Panc1 (cell line): ENCODE data around the gene PYGO2. TPM values are rescaled to one million over a fixed set of nuclear protein-coding genes. Genes with fewer than 3 reads are reported as not detected.

Experiments used
- ATAC-seq: fragments of 200-7000 bp; cut with Tn5 transposase; 2 replicates; pipeline ENCODE4 v1.9.1; 2020; ENCODE audit warnings: mild to moderate bottlenecking, moderate library complexity
- BruUV-seq: library from RNA; stranded (reverse); fragments of 400-500 nt; replicated peaks from 2 replicates; lab custom pipeline; 2021; lab: Mats Ljungman, UMichigan
- CTCF ChIA-PET: fragments of 300-600 bp; sonication (Branson Sonifier 250); formaldehyde crosslinking; loops from one replicate; lab custom pipeline; 2022; ENCODE audit warnings: antibody characterized with exemption; lab: Charles Lee
- POLR2A ChIA-PET: fragments of 300-600 bp; sonication (Branson Sonifier 250); formaldehyde crosslinking; loops from one replicate; lab custom pipeline; 2022; ENCODE audit warnings: antibody characterized with exemption; lab: Charles Lee
- DNase-seq: peaks from one replicate; pipeline ENCODE4 v3.0.0-alpha.2; 2010; ENCODE audit warnings: low read depth, low spot score
- H3K27ac ChIP-seq: 2 replicates; pipeline ENCODE4 v1.5.1; 2011; ENCODE audit warnings: mild to moderate bottlenecking, low read length, inconsistent platforms
- H3K27me3 ChIP-seq: fragments of 200-500 bp; sonication (Bioruptor generic); 2 replicates; pipeline ENCODE4 v1.6.0; 2014; ENCODE audit warnings: low read length, inconsistent platforms; ENCODE audit not compliant: control insufficient read depth, insufficient read depth
- H3K36me3 ChIP-seq: fragments of 200-500 bp; sonication (Bioruptor generic); 2 replicates; pipeline ENCODE4 v1.5.1; 2014; ENCODE audit warnings: inconsistent platforms, mild to moderate bottlenecking, low read length, moderate library complexity; ENCODE audit not compliant: control insufficient read depth, insufficient read depth
- H3K4me1 ChIP-seq: 2 replicates; pipeline ENCODE4 v1.5.1; 2011; ENCODE audit warnings: inconsistent platforms, mild to moderate bottlenecking, low read length, moderate library complexity; ENCODE audit not compliant: control insufficient read depth, insufficient read depth
- H3K4me3 ChIP-seq, 2 experiments: 2 replicates each; pipeline ENCODE4 v1.5.1; 2011 to 2012; ENCODE audit warnings: low read depth in 2 of 2, low read length in 2 of 2, mild to moderate bottlenecking in 2 of 2, inconsistent platforms in 1 of 2, moderate library complexity in 1 of 2
- H3K9me3 ChIP-seq: fragments of 200-500 bp; sonication (Bioruptor generic); 2 replicates; pipeline ENCODE4 v1.5.1; 2014; ENCODE audit warnings: low read depth, mild to moderate bottlenecking, inconsistent platforms, low read length, moderate library complexity; ENCODE audit not compliant: control insufficient read depth, insufficient read depth
- POLR2AphosphoS5 ChIP-seq: IDR thresholded peaks from 2 replicates; pipeline ENCODE4 v1.6.1; 2012; ENCODE audit warnings: mild to moderate bottlenecking, low read depth, low read length, moderate library complexity
- REST ChIP-seq, 2 experiments: IDR thresholded peaks; 2 replicates each; pipeline ENCODE4 v1.6.1; 2011 to 2012; ENCODE audit warnings: low read depth in 2 of 2, control low read depth in 1 of 2, low read length in 1 of 2, mild to moderate bottlenecking in 1 of 2, moderate library complexity in 1 of 2; ENCODE audit not compliant: insufficient read depth in 1 of 2
- SIN3A ChIP-seq: IDR thresholded peaks from 2 replicates; pipeline ENCODE4 v1.6.1; 2012; ENCODE audit warnings: low read depth, mild to moderate bottlenecking, low read length, moderate library complexity, borderline replicate concordance; ENCODE audit not compliant: insufficient read depth
- TCF7L2 ChIP-seq: IDR thresholded peaks from 2 replicates; pipeline ENCODE4 v1.6.1; 2011; ENCODE audit warnings: mild to moderate bottlenecking, low read depth, low read length, inconsistent platforms
- in situ Hi-C: cut with HindIII; loops from 2 replicates; pipeline ENCODE4 v1.10.0; 2016; ENCODE audit warnings: low sequenced_read_pairs, low pct_unique_long_range_greater_than_20kb
- intact Hi-C: fragments of 100-400 bp; cut with micrococcal nuclease; formaldehyde crosslinking; loops from one replicate; pipeline ENCODE4 v1.10.0; 2022; ENCODE audit not compliant: unreplicated experiment
- total RNA-seq: library from RNA; stranded (reverse); gene quantifications from one replicate; pipeline ENCODE4 v1.2.1, GENCODE V29; 2021; ENCODE audit not compliant: unreplicated experiment
- TF ChIP-seq, protein P1 (sequence below): fragments of 450-650 bp; IDR thresholded peaks from 2 replicates; pipeline ENCODE4 v1.5.1; 2017; ENCODE audit warnings: mild to moderate bottlenecking

The PYGO2 gene
- total RNA-seq, 1 experiment from 2014 or later, result 41.1 TPM

GRCh38 chr1:154953611-154954038 lies 8.0 kb downstream of the PYGO2 start:
- no peak for DNase-seq
- no peak for ATAC-seq
- no TSS peak for BruUV-seq
- CTCF ChIA-PET, result no interaction called here
- TF ChIP-seq SIN3A (no peak), POLR2AphosphoS5 (no peak), REST (IDR thresholded peaks at IDR 0.05; ENCODE audit: insufficient read depth in 1 of 2, low read depth in 2 of 2, low read length in 1 of 2) (no peak), TCF7L2 (no peak)
- TF ChIP-seq, protein P1, sequence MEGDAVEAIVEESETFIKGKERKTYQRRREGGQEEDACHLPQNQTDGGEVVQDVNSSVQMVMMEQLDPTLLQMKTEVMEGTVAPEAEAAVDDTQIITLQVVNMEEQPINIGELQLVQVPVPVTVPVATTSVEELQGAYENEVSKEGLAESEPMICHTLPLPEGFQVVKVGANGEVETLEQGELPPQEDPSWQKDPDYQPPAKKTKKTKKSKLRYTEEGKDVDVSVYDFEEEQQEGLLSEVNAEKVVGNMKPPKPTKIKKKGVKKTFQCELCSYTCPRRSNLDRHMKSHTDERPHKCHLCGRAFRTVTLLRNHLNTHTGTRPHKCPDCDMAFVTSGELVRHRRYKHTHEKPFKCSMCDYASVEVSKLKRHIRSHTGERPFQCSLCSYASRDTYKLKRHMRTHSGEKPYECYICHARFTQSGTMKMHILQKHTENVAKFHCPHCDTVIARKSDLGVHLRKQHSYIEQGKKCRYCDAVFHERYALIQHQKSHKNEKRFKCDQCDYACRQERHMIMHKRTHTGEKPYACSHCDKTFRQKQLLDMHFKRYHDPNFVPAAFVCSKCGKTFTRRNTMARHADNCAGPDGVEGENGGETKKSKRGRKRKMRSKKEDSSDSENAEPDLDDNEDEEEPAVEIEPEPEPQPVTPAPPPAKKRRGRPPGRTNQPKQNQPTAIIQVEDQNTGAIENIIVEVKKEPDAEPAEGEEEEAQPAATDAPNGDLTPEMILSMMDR, result no peak
- Histone ChIP-seq H3K36me3 (no peaks in the 10 kb centered on the region), H3K4me1 (peaks cover 27% of the 10 kb centered on the region), H3K27me3 (no peaks in the 10 kb centered on the region), H3K4me3 (no peak overlapping the region), H3K27ac (no peak overlapping the region), H3K9me3 (no peaks in the 10 kb centered on the region)
- POLR2A ChIA-PET, result interaction anchor here (0.6 kb wide), 1 partner anchor 423 kb away, joined by 6 read pairs; no protein-coding TSS in a partner anchor
- in situ Hi-C loops (no loop called here), intact Hi-C loops (loop anchor here (10.0 kb wide), 1 partner anchor 389 kb away; the partner anchor contains the start of gene CHRNB2)

DNA sequence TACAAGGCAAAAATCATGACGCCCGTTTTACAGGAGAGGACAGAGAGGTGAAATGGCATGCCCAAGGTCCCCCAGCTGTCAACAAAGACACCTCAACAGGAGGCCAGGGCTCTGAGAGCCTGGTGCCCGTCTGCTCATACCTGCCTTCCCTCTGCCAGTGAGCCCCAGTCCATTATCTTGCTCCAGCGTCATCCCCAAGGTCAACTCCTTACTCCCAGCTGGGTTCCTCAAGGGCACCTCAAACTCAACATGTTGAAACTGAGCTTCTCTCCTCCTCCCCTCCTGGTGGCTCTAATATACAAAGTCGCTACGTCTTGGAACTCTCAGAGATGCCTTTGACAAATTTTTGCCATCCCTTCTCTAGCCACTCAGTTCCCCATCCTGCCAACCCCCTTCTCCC lies 8.9 kb downstream of the PYGO2 start:
- no peak overlapping the region for H3K4me3 ChIP-seq
- DNase-seq (no peak), ATAC-seq (no peak)
- no peak for TF ChIP-seq TCF7L2
- TF ChIP-seq, protein P1, result no peak
- no peak for TF ChIP-seq REST (IDR thresholded peaks at IDR 0.05; ENCODE audit: insufficient read depth in 1 of 2, low read depth in 2 of 2, low read length in 1 of 2)
- TF ChIP-seq POLR2AphosphoS5, result no peak
- no peak for TF ChIP-seq SIN3A
- ChIA-PET CTCF (no interaction called here), POLR2A (no interaction called here)
- H3K4me1 ChIP-seq, result peaks cover 23% of the 10 kb centered on the region
- intact Hi-C loops (loop anchor here (10.0 kb wide), 1 partner anchor 388 kb away; the partner anchor contains the start of gene CHRNB2), in situ Hi-C loops (no loop called here)
- no peaks in the 10 kb centered on the region for H3K36me3 ChIP-seq
- no peaks in the 10 kb centered on the region for H3K9me3 ChIP-seq
- BruUV-seq, result no TSS peak
- no peaks in the 10 kb centered on the region for H3K27me3 ChIP-seq
- no peak overlapping the region for H3K27ac ChIP-seq
